HG03196 (cell line): ENCODE measurements around the gene HEYL.

Experiments
- ATAC-seq: cut with Tn5 transposase; IDR thresholded peaks from one replicate; pipeline ENCODE4 v1.9.1; 2021; ENCODE audit not compliant: unreplicated experiment

HEYL gene

GRCh38 chr1:39639305-39640130 is at the start of gene HEYL:
Gene HEYL (minus strand): TSS chr1:39639643. CDS start chr1:39639625, 18 bp downstream.
- no peak for ATAC-seq

- no peak for ATAC-seq
Observed at GRCh38 chr1:39689214-39689613, 49.8 kb upstream of the HEYL start.

GRCh38 chr1:39688706-39689105 is 49.3 kb upstream of the HEYL start:
- ATAC-seq, result no peak

- no peak for ATAC-seq
Observed at GRCh38 chr1:39687243-39687642, 47.8 kb upstream of the HEYL start.

GRCh38 chr1:39685071-39685470 is 45.6 kb upstream of the HEYL start:
- ATAC-seq, result no peak

- no peak for ATAC-seq
Observed at GRCh38 chr1:39684313-39684664, 44.8 kb upstream of the HEYL start.

- no peak for ATAC-seq
Observed at GRCh38 chr1:39683591-39684312, 44.3 kb upstream of the HEYL start.

- no peak for ATAC-seq
Observed at GRCh38 chr1:39681999-39682398, 42.6 kb upstream of the HEYL start.

GRCh38 chr1:39681294-39681693 is 41.9 kb upstream of the HEYL start:
- no peak for ATAC-seq

- ATAC-seq, result no peak
Observed at GRCh38 chr1:39680751-39681150, 41.3 kb upstream of the HEYL start.

GRCh38 chr1:39679821-39680220 is 40.4 kb upstream of the HEYL start:
- no peak for ATAC-seq

- ATAC-seq, result no peak
Observed at GRCh38 chr1:39678889-39679288, 39.4 kb upstream of the HEYL start.

GRCh38 chr1:39677645-39678044 is 38.2 kb upstream of the HEYL start:
- no peak for ATAC-seq

- ATAC-seq, result no peak
Observed at GRCh38 chr1:39676948-39677548, 37.6 kb upstream of the HEYL start.

GRCh38 chr1:39675220-39675619 is 35.8 kb upstream of the HEYL start:
- ATAC-seq, result no peak

GRCh38 chr1:39673215-39673614 is 33.8 kb upstream of the HEYL start:
- ATAC-seq, result no peak

GRCh38 chr1:39672551-39672947 is 33.1 kb upstream of the HEYL start:
- no peak for ATAC-seq

GRCh38 chr1:39671793-39672550 is 32.5 kb upstream of the HEYL start, which contains the start of gene NT5C1A:
Gene NT5C1A (minus strand): TSS chr1:39672107. CDS start chr1:39672038, 69 bp downstream.
- ATAC-seq, result no peak

- no peak for ATAC-seq
Observed at GRCh38 chr1:39671433-39671792, 32.0 kb upstream of the HEYL start.

- no peak for ATAC-seq
Observed at GRCh38 chr1:39670689-39671088, 31.2 kb upstream of the HEYL start.

GRCh38 chr1:39668894-39669293 is 29.5 kb upstream of the HEYL start:
- ATAC-seq, result no peak
